GM12891 (cell line): ENCODE measurements around the gene ZNF865.

Experiments used
- PAX5 ChIP-seq: IDR thresholded peaks from 2 replicates; pipeline ENCODE4 v1.6.1; 2011; ENCODE audit warnings: low read length, moderate library complexity, mild to moderate bottlenecking; ENCODE audit not compliant: insufficient read depth, severe bottlenecking
- POLR2A ChIP-seq: IDR thresholded peaks from 2 replicates; pipeline ENCODE4 v1.6.1; 2011; ENCODE audit warnings: low read depth, low read length, control low read depth
- POU2F2 ChIP-seq: IDR thresholded peaks from 2 replicates; pipeline ENCODE4 v1.6.1; 2011; ENCODE audit warnings: low read depth, mild to moderate bottlenecking, control low read depth, low read length, moderate library complexity
- SPI1 ChIP-seq: IDR thresholded peaks from 2 replicates; pipeline ENCODE4 v1.6.1; 2011; ENCODE audit warnings: low read depth, low read length, control low read depth
- TAF1 ChIP-seq: IDR thresholded peaks from 2 replicates; pipeline ENCODE4 v1.6.1; 2011; ENCODE audit warnings: low read depth, low read length, control low read depth

DNA sequence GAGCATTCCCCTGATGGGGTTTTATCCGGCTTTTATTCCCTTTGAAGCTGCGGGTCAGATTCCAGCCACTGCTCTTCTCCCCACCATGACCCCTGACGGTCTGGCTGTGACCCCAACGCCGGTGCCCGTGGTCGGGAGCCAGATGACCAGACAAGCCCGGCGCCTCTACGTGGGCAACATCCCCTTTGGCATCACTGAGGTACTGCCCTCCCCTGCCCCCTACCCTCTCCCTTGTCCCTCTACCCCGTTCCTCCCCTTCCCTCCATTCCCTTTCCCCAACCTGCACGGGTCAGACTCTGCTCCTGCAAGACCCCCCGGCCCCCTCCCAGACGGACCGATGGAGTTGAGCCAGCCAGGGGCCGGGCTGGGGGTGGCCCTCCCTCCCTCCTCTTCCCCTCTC, 55.5 kb downstream of the ZNF865 start:
- TF ChIP-seq POLR2A: no peak
- no peak for TF ChIP-seq TAF1
- no peak for TF ChIP-seq SPI1
- TF ChIP-seq PAX5: no peak
- TF ChIP-seq POU2F2: no peak
